RPMI8226 (cell line): ENCODE data around the gene IRGQ.
"Not testable (repeated sequence)": the region's sequence is repeated elsewhere in the genome, so short reads cannot be mapped to it uniquely, and the experiment has no call there.

Source experiments
- DNase-seq: peaks from one replicate; pipeline ENCODE4 v3.0.0-alpha.2; 2015

IRGQ gene

DNA sequence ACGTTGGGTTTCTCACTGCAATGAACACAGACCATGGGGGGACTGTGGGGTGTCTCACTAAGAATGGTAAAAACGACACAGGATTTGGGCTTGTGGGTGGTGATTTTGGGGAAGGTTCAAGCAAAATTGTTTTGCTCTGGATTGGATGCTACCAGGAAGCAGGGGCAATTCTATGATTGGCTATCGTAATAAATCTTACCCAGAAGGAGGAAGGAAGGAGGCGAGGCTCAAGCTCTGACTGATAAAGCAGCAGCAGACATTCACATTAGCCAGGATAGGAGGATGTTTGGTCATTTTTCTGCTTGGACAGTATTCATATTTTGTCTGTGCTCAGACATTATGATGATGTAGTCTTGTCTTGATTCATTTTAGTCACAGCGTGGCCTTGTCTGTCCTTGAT, 1.9 kb upstream of the IRGQ start:
- no peak for DNase-seq

DNA sequence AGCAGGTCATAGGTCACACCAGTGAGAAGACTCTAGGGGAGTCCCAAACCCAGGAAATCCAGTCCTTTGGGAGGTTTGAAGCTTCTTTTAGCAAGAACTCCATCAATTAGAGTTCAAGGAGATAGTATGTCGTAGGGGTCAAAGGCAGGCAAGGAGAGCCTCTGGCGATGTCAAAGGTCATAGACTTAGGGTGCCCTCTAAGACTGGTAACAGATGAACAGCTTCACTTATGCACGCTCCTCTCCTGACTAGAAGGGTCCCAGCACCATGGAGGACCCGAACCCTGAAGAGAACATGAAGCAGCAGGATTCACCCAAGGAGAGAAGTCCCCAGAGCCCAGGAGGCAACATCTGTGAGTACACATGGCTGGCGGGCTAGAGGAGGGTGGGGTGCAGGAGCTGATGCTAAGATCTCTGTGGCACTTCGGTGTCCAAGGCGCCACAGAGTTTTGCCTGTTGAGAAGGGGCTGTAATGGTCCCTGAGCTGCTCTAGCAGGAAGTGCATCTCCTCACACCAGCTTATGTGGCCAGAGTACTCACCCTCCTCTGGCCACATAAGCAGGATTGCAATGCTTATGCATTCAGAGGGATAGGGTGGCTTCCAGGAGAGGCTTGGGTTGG, 1.0 kb upstream of the IRGQ start:
- no peak for DNase-seq

DNA sequence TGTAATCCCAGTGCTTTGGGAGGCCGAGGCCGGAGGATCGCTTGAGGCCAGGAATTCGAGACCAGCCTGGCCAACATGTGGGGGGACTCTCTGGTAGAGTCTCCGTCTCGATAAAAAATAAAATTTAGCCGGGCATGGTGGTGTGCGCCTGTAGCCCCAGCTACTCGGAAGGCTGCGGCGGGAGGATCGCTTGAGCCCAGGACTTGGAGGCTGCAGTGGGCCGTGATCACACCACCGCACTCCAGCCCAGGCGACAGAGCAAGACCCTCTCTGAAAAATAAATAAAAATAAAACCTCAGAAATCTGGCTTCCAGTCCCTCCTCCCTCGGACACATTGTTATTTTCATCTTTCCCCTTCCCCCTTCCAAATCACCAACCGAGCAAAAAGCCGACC, 332 bp downstream of the IRGQ start:
- peak; percentile 11 for DNase-seq

DNA sequence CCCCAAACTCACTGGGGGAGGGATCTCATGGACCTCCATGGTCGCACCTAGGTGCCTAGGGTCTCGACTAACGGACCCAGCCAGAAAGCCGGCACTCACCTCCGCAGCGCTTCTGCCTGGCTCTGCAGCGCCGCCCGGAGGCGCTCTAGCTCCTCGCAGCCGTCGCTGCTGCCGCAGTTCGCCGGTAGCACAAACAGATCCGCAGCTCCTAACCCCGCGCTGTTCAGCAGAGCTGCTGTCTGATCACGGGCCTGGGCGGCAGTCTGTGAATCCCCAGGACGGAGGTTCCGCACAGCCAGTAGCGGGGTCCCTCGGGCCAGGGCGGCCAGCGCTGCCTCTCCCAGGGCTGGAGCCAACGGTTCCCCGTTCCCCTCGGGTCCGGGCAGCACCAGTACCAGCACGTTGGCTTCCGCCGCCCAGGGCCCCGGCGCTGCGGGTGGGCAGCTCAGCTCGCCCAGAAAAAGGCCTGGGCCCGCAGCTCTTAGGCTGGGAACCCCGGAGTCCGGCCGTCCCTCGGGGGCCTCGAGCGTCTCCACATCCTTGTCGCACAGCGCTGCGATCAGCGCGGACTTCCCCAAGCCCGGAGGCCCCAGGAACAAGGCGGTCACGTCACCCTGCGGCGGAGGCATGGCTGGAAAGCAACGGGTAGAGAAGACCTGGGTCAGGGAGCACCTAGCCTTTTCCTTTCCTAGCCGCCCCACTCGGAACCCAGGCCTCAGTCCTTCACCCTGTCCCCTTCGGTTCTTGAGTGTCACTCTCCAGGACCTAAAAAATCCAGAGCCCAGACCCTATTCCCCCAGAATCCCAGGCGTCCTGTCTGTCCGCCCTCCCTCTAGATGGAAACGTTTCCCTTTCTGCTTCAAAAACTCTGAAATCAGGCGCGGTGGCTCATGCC, 977 bp downstream of the IRGQ start:
- peak; percentile 73 for DNase-seq

DNA sequence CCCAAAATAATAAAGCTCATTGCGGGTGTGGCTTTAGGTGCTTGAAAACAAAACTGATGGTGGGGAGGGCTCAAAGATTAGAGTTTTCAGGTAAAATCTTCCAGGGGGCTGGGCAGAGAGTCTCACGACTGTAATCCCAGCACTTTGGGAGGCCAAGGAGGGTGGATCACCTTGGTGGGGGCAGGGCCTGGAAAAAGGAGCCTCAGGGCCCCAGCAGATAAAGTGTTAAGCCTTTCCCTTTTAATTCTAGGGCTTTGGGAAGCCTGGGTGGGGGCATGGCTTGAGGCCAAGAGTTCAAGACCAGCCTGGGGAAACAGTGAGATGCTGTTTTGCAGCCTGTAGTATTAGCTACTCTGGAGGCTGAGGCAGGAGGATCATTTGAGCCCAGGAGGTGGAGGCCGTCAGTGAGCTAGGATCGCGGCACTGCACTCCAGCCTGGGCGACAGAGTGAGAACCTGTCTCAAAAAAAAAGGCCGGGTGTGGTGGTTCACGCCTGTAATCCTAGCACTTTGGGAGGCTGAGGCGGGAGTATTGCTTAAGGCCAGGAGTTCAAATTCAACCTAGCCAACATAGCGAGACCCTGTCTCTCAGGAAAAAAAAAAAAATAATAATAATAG, 1.7 kb downstream of the IRGQ start:
- DNase-seq: no peak

DNA sequence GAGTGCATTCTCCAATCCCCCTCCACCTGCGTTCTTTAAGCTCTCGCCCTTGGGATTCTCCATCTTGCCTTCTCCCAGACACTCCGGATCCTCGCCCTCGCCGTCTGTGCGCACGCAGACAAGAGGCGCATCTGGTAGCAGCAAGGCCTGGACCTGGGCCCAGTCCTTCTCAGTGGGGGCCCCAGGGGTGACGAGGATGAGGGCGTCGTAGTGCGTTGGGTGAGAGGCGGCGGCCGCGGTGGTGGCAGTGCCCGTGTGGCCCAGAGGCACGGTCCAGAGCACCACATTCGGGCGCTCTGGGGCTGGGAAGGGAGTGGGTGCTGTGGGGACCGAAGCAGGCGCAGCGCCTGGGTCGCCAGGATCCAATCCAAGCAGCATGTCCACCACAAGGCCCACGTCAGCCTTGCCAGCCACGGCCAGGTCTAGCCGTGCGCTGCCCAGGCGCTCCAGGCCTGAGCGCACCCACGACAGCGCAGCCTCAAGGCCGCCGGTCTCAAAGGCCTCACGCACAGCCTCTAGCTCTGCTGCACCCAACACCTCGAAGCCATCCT, 3.1 kb downstream of the IRGQ start:
- no peak for DNase-seq

DNA sequence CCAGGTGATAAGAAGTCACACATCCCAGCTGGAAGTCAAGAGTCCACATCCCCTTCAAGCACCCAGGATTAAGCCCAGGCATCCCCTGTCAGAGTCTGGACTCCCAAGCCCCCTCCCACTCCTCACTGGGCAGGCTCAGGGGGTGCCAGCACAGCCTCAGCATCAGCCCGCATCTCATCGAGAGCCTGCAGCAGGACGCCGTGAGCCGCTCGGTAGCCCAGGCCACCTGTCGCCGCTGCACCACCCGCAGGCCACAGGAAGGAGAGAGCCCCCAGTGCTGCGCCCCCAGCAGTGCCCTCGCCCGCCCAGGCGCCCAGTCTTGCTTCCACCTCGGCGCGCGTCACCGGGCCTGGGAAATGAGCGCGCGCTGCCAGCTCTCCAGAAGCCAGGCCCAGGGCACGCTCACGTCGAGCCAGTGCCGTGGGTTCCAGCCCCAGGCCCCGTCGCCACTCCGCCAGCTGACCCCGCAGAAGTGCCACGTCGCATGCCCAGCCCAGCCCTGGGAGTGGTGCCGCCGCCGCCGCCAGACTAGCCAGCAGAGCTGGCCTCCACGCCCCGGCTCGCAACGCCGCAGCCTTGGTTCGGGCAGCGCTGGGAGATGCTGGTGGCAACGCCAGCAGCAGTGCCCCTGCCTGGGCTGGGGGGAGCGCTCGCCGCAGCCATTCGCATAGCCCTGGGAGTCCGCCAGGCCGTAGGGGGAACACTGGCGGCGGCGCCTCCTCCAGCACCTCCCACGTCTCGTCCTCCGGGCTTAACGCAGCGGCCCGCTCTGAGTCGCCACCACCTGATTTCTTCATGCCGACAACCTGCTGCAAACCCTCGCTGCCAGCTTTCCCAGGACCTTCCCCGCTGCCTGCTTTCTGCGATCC, 3.8 kb downstream of the IRGQ start:
- DNase-seq: no peak

DNA sequence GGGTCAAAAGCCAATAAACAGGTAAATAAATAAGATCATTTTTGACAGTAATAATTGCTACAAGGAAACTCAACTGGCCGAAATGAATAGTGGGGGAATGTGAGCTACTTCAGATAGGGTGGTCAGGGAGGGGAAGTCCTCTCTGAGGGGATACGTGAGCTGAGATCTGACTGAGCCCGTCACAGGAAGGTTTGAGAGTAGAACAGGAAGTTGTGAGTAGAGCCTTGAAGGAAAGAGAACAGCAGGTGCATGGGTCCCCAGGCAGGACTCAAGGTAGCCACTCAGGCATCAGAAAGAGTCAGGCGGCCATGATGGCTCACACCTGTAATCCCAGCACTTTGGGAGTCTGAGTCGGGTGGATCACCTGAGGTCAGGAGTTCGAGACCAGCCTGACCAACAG, 6.3 kb downstream of the IRGQ start:
- no peak for DNase-seq

DNA sequence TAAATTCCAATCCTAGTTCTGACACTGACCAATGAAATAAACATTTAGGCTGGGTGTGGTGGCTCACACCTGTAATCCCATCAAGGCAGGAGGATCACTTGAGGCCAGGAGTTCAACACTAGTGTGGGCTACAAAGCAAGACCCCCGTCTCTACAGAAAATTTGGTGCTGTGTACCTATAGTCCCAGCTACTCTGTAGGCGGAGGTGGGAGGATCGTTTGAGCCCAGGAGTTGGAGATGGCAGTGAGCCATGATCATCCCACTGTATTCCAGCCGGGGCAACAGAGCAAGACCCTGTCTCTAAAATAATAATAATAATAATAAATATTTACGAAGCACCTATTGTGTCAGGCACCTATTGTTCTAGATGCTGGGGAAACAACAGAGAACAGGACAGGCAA, 6.7 kb downstream of the IRGQ start:
- DNase-seq: no peak

DNA sequence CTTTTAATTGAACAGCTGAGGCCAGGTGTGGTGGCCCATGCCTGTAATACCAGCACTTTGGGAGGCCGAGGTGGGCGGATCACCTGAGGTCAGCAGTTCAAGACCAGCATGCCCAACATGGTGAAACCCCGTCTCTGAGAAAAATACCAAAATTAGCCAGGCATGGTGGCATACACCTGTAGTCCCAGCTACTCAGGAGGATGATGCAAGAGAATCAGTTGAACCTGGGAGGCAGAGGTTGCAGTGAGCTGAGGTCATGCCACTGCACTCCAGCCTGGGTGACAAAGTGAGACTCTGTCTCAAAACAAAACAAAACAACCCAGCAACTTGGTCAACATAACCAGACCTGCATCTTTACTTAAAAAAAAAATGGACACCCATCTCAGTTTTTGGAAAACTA, 8.9 kb downstream of the IRGQ start:
- DNase-seq: not testable (repeated sequence)

DNA sequence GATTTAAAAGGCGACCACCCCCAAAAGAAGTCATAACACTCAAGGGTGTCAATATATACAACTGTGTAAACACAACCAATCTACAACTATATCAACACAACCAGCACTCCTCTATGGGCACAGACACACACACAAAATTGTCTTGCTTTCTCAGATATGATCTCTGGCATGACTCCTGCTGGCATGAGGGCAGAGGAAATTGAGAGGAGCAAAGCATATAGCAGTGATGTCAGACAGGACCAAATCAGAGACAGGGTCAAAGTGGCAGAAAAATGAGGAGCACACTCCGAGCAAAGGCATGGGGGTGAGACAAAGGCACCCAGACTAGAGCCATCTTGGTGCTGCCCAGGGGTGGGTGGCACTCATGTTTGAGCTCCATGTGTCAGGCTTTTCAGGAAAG, 9.6 kb downstream of the IRGQ start:
- DNase-seq: no peak

DNA sequence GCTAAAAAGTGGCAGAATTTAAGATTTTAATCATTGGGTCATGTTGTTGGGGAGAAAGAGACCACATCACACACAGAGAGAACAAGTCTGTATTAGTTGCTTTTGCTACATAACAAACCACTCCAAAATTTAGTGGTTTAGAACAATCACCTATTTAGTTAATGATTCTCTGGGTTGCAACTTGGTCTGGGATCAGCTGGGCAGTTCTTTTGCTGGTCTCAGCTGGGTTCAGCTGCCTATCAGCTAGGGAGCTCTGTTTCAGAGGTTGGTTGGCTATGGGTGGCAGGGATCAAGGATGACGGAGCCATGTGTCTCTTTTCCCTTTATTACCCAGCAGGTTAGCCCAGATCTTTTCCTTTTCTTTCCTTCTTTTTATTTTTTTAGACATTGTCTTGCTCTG, 11.4 kb downstream of the IRGQ start:
- no peak for DNase-seq

DNA sequence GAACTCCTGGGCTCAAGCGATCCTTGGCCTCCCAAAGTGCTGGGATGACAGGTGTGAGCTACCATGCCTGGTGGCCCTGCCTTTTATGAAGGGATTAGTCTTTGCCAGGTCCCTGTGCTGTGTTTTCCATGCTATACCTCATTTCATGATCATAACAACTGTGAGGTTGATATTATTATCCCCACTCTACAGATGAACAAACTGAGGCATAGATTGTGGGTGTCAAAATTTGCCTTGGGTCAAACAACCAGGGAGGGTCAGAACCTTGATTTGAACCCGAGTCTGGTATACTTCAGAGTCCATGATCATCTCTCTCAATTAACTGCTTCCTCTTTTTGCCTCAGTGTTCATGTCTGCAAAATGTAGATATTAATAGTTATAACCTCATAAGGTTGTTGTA, 13.4 kb downstream of the IRGQ start:
- no peak for DNase-seq

DNA sequence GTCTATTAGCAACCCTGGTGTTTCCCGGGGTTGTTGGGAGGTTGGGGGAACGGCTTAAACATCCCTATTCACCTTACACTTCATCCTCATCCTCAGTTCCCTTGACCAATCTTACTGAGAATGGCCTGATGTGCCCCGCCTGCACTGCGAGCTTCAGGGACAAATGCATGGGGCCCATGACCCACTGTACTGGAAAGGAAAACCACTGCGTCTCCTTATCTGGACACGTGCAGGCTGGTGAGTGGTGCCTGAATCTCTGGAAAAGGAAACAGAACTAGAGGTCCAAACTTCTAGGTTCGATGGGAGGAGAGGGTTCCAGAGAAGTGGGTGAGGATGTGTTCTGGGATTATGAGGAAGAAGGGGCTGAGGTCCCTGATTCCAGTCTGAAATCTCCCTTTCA, 14.5 kb downstream of the IRGQ start:
- DNase-seq: no peak

DNA sequence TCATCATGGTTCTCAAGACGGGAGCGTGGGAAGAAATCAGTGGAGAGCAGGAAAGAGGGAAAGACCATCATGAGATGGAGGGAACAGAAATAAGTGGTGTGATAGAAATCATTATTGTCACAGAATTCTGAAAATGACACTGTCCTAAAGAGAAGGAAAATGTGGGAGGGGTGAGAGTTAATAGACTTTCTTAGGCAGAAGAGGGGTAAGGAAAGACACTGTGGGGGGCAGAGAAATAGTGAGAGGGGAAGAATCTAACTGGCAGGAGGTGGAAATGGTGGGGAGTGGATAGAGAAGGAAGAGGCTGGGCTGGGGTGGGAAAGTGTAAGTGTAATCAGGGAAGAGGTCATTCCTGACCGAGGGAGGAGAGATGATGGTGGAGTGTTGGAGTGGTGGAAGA, 17.1 kb downstream of the IRGQ start:
- DNase-seq: no peak

DNA sequence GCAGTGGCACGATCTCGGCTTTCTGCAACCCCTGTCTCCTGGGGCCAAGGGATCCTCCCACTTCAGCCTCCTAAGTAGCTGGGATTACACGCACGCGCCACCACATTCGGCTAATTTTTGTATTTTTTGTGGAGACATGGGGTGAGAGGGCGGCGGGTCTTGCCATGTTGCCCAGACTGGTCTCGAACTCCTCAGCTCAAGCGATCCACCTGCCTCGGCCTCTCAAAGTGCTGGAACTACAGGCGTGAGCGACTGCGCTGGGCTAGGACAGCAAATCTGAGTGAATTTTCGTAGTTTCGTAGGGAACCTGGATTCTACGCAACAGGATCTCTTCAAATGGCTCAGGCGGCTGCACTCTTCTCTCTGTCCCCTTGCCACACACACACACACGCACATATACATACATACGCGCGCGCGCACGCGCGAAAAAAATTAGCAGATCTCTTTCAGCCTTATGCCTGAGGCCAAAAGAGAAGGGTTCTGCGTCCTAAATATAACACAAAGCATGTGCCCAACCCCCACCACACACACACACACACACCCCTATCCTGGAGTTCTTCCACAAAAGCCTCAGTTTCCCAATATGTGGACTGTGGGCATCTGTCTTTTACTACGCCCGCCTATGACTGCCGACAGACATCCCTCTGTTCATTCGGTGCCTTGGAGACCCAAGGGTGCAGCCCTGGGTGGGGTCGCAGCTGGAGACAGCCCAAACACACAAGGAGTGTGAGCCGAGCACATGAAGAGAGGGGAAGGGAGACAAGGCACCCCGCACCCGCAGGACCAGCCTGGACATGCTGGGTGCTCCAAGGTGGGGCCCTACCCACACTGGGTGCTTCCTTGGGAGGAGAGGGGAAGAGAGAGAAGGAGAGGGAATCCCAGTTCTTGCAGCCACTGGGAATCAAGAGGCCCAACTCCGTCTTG, 19.7 kb downstream of the IRGQ start:
- no peak for DNase-seq

DNA sequence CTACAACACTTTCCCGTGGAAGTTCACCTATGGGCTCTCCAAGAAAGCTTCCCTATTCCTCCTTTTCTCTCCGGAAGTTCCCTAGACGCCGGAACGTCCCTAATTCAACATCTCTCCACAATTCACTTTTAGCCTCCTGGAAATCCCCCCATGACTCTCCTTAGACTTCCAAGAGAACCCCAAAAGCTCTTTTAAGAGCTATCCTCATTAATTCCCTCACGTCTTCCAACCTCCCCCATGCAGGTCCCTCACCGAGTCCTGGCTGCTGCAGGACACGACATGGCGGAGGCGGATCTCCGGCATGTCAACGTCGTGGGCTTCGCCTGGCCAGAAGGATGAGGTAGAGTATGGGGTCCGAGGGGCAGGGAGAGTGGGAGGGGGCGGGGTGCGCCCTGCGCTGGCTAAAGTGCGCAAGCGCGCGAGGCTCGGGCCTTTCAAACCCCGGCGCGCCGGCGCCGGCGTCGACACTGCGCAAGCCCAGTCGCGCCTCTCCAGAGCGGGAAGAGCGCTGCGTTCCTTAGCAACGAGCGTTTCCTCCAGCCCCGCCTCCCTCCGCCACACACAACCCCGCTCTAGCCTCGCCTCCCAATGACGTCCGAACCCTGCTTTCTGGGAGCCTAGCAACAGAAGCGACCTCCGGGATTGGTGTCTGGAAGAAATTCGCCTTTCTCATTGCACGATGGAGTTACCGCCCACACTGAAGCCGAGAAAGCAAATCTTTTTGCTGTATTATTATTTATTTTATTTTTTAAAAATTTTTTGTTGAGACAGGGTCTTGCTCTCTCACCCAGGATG, 20.6 kb downstream of the IRGQ start, which contains the start of the genes PINLYP and XRCC1:
TSS of gene PINLYP (plus strand) at position 646 of the 795 bp plus-strand sequence. CDS start 1,391 bp downstream, outside the sequence.
TSS of gene XRCC1 (minus strand) at position 372 of the 795 bp plus-strand sequence. CDS start at position 303, 69 bp downstream.
- peak; percentile 96 for DNase-seq

DNA sequence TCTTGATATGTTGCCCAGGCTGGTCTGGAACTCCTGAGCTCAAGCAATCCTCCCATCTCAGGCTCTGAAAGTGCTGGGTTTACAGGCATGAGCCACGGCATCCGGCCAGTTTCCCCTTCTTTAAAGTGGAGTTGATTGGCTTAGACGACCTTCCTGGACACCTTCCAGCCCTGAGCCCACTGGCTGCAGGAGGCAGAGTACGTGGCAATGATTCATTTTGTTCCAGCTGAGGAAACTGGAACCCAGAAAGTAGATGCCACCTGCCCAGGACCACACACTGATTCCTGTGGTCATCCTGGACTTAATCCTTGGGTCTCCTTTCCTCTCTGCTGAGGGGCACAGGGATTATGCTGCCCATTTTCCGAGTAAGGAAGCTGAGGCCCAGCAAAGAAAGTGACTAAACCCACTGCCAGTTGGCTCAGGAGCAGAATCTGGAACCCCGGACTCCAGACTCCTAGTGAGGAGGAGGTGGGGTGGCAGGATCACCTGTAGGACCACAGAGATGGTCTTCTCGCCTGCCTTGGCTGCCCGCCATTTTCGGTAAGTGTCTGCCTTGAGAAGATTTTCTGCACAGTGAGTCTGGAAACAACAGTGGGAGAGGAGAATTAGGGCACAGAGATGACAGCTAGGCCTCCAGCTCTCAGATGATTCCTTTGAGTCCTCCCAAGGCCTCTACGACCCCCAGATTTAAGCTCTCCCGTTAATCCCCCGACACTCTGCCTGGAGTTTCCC, 21.3 kb downstream of the IRGQ start:
- no peak for DNase-seq

DNA sequence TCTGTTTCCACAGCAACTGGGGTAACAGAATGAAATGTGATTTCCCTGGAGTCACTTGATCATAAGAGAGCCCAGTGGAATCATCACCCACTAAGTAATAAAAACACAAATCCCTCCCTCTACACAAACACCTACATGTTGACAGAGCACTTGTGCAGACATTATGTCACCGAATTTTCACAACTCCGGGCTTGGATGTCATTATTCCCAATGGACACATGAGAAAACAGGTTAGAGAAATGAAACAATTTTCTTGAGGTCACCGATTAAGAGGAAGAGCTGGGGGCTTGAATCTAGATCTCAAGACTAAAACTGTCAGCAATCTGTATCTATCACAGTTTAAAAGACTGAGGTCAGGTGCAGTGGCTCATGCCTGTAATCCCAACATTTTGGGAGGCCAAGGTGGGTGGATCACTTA, 23.8 kb downstream of the IRGQ start:
- DNase-seq: no peak
